Loucy (cell line): ENCODE data around the gene OR52R1.

Source experiments
- EZH2phosphoT487 ChIP-seq: fragments of 200-600 bp; IDR thresholded peaks from 2 replicates; pipeline ENCODE4 v1.6.1; 2018; ENCODE audit warnings: antibody characterized with exemption, mild to moderate bottlenecking, moderate library complexity, borderline replicate concordance
- TF ChIP-seq, protein P1 (sequence below): fragments of 200-600 bp; sonication (generic); conservative IDR thresholded peaks from 2 replicates; pipeline ENCODE4 v1.5.1; 2014; ENCODE audit warnings: mild to moderate bottlenecking, antibody characterized with exemption, low read length

GRCh38 chr11:4782454-4782853, 21.7 kb downstream of the OR52R1 start:
- no peak for TF ChIP-seq EZH2phosphoT487
- TF ChIP-seq, protein P1, sequence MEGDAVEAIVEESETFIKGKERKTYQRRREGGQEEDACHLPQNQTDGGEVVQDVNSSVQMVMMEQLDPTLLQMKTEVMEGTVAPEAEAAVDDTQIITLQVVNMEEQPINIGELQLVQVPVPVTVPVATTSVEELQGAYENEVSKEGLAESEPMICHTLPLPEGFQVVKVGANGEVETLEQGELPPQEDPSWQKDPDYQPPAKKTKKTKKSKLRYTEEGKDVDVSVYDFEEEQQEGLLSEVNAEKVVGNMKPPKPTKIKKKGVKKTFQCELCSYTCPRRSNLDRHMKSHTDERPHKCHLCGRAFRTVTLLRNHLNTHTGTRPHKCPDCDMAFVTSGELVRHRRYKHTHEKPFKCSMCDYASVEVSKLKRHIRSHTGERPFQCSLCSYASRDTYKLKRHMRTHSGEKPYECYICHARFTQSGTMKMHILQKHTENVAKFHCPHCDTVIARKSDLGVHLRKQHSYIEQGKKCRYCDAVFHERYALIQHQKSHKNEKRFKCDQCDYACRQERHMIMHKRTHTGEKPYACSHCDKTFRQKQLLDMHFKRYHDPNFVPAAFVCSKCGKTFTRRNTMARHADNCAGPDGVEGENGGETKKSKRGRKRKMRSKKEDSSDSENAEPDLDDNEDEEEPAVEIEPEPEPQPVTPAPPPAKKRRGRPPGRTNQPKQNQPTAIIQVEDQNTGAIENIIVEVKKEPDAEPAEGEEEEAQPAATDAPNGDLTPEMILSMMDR: no peak
